Retina (tissue), 1 donor: ENCODE data around the gene EFNA2.

Source experiments
- DNase-seq: peaks from one replicate; pipeline ENCODE4 v3.0.0-alpha.2; 2016

The EFNA2 gene

GRCh38 chr19:1272423-1273262 is 13.0 kb upstream of the EFNA2 start:
- no peak for DNase-seq

- DNase-seq = no peak
These were observed 12.2 kb upstream of the EFNA2 start for GRCh38 chr19:1273263-1274041.

DNA sequence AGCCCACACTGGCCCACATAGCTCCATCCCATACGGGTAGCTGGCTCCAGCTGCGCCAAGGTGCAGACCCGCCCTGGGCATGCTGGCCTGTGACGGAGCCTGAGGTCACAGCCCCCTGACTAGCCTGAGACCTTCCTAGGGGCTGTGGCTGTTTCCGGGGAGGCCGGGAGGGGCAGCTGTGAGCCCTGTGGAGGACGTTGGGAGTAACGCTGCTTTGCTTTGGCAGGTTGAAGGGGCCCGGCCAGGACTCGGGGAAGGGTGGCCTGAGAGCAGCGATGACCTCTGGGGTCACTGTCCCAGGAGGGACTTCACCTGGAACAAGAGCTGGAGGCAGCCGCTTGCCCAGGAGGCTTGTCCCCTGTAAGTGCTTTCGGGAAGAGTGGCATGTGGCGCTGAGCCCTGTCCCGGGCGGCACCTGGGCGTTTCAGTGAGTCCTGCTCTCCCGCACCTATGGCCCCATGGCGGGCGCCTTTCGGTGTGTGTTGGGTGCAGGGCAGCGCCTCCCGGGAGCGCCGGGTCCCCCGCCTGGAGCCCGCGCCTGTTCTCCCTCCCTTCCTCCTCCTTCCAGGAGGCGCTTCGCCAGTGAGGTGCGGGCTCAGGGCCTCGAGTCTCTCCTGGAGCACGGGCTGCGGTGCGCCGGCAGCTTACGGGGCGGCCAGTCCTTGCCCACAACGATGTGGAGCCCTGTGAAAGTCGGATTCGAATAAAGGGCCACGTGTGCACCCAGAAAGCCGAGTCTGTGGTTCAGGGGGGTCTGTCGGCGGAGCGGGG is 11.4 kb upstream of the EFNA2 start:
- DNase-seq = no peak

DNA sequence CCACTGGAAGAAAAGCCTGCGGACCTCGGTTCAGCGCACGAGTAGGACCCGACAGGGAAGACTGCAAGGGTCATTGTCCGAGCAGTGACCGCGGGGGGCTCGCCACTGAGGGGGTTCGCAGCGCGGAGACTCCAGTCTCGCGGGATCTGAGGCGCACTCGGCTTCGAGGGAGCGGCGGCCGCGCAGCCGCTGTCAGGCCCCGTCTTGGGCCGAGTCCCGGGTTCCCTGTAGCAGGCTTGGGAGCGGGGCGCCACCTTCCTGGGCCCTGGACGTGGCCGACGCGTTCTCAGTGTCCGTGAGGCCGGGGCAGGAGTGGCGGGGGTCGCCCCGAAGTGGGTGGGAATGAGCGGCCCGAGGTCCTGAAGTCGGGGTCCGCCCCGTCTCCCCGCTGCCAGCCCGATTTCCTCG is 10.8 kb upstream of the EFNA2 start:
- DNase-seq = no peak

DNA sequence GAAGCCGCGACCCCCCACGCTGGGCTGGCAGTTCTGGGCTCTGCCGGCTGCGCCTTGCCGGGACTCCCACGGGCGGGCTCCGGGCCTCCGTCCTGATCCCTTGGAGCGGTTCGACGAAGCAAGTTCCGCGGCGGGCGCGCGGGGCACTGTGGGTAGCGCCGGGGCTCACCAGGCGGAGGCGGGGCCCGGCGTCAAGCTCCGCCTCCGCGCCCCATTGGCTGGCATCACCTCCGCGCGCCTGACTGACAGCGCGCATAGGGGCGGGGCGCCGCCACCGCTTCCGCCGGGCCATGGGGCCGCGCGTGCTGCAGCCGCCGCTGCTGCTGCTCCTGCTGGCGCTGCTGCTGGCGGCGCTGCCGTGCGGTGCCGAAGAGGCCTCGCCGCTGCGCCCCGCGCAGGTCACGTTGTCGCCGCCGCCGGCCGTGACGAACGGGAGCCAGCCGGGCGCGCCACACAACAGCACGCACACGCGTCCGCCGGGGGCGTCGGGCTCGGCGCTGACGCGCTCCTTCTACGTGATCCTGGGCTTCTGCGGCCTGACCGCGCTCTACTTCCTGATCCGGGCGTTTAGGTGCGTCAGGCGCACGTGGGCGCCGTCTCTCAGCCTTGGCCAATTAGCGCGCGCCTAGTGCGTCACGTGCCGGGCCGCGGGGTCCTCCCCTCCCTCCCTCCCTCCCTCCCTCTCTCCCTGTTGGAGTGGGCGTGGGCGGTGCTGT is 10.3 kb upstream of the EFNA2 start, which contains the start of gene FAM174C:
Gene FAM174C (plus strand): TSS at position 271 of the 716 bp plus-strand sequence. CDS start 20 bp downstream, at position 291.
- peak; percentile 95 for DNase-seq

DNA sequence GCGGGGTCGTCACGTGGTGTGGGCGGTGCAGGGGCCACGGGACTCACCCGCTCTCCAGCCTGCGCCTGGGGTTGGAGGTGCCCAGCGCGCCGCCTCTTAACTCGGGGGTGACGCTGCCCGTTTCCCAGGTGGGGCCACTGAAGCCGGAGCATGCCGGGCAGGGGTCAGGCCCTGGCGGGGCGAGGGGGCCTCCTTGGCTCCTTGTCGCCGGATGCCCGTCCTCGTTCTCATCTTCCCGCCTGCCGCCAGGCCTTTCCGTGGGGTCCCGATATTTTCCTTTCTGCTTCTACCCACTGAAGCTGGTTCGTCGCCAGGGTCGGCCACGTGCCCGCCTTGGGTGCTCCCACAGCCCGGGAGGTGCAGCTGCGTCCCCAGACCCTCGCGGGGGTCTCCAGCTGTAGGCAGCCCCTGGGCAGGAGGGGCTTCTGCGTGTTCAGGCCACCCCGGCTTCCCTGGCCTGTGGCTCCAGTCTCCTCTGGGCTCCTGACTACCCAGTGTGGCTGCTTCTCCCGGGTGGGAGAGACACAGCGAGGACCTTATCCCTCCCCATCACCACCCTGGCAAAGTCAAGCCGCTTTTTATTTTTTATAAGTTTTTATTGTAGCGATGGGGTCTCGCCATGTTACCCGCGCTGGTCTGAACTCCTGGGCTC is 9.6 kb upstream of the EFNA2 start:
- DNase-seq = no peak

GRCh38 chr19:1276628-1277022 is 9.0 kb upstream of the EFNA2 start:
- no peak for DNase-seq

DNA sequence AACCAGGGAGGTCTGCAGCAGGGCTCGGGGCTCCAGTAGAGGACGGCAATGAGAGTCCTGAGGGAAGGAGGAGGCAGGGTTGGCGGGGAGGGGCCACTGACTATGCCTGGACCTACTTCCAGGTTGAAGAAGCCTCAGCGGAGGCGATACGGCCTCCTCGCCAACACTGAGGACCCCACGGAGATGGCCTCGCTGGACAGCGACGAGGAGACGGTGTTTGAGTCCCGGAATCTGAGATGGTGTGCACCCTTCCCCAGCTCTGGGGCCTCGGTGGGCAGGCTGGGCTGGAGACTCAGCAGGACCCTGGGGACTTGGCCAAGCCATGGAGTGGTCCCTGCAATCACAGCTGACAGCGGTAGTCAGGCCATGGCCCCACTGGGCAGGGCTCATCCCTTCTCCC is 8.6 kb upstream of the EFNA2 start:
- no peak for DNase-seq

DNA sequence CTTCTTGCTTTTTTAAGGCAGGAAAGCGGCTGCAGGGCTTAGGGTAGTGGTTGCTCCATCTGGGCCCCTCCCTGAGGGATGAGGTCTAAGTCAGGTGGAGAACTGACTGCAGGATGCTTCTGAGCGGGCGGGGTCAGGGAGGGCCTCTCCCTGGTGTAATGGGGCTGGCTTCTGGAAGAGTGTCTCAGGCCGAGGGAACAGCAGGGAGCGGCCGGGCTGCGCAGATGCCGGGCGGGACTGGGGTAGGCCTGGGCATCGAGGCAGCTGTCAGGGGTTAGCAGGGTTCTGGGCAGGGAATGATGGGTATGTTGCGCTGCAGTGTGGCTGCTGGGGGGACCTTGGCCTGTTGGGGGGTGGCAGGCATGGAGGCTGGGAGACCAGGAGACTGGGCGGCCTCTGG is 7.6 kb upstream of the EFNA2 start:
- DNase-seq = no peak

- no peak for DNase-seq
These were observed 6.7 kb upstream of the EFNA2 start for GRCh38 chr19:1278713-1279660.

DNA sequence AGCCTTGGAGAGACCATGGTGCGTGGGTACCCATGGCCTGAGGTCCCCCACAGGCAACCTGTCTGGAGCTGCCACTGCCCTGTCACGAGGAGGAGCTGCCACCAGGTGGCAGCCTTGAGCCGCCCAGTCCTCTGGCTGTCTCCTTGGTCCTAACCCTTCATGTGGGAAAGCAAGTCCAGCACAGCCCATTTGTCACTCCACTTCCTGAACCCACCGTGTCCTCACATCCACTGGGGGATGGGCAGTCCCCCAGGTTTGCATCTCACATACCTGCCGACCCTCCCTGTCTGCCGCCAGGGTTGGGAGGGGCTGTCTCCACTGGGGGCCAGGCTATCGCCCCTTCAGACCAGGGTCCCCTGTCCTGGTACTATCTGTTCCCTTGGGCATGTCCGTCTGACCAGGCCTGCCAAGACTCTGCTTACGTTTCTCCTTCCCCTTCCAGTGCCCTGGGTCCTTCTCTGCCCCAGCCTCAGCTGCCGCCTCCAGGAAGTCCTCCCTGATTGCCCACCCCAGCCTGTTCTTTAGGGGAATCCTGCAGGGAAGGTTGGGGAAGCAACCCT is 5.8 kb upstream of the EFNA2 start:
- DNase-seq = peak; percentile 95

DNA sequence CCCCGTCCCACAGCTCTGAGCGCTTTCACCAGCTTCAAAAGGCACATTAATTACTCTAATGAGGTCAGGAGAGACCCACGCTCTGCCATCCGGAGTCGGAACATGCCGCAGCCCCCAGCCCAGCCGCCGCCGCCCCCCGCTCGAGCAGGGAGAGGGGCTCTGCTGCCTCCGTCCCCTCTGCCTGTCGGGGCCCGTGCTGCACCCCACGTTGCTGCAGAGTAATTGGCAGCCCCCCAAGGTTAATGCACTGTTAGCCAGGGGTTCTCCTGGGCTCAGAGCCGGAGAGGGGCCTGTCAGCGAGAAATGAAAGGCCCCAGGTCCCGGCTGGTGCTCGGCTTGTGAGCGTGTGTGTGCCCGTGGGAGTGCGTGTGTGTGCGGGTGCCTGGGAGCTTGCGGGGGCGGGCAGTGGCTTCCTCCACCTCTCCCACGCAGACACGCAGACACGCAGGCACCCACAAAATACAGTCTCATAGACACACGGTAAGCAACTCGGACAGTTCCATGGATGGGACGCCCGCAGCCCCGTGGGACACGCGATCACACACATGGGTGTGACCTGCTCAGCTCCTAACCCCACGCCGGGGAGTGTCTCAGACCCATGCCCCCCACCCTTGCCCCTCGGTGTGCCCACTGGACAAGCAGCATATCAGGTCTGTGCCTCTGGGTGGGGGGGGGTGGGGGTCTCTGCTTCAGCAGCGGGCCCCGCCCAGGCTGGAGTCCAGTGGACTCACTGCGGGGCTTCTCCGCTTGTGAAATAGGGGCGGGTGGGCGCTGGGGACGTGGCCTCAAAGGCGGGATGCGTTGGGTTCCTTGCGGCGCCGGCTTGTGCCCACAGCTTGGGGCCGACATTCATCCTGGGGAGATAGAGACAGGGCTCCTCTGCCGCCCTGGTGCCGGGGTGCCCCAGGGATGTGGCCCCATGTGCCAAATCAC is 4.8 kb upstream of the EFNA2 start:
- DNase-seq = peak; percentile 62

DNA sequence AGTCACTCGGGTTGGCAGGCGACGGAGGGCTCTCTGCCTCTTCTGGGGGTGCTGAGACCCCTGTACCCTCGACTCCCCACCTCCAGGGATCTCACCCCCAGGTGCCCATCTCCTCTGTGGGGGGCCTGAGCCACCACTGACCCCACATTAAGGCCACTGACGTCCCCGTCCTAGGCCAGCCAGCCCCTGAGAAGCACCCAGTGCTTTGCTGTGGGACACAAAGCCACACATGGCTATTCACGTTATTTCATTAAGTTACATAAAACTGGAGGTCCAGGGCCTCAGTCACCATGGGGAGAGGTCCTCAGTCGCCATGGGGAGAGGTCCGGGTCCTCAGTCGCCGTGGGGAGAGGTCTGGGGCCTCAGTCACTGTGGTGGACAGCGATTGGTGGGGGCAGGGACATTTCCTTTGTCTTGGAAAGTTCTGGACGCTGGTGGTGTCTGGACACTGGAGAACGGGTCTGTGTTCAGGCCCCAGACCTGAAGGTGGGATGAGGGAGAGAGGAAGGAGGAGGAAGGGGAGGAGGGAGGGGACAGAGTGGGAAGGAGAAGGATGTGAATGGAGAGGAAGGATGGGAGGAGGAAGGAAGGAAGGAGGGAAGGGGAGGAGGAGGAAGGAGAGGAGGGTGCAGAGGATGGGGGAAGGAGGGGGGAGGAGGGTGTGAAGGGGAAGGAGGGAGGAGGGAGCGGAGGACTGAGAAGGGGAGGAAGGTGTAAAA is 3.9 kb upstream of the EFNA2 start:
- no peak for DNase-seq

GRCh38 chr19:1282588-1283206 is 3.0 kb upstream of the EFNA2 start:
- DNase-seq = no peak

DNA sequence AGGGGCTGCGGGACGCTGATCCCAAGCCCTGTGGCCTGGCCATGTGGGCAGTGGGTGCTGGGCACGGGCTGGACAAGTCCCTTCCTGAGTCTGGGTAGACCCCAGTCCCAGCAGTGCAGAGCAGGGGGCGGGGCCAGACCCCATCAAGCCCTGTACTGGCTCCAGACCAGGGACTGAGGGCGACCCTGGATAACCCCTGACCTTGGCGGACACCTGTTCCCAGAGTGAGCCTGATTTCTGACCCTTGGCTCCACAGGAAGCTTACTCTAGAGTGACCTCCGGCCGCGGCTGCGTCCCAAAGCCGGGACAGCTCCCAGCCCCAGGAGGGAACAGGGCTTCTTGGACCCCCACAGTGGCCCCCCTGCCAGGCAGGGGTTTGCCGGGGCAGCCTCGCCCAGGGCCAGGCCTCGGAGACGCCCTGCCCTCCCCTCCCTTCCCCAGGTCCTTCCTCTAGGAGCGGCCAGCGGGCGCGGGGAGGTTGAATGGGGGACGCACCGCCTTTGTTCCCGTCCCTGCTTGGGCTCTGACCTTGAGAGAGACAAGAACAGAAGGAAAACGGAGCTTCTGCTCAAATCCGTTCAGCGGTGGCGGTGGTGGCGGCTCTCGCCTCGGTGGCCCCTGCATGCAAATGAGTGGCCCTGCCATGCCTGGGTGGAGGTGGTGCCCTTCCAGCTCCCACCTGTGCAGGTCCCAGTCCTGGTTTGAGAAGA is 2.3 kb upstream of the EFNA2 start:
- peak; percentile 56 for DNase-seq

DNA sequence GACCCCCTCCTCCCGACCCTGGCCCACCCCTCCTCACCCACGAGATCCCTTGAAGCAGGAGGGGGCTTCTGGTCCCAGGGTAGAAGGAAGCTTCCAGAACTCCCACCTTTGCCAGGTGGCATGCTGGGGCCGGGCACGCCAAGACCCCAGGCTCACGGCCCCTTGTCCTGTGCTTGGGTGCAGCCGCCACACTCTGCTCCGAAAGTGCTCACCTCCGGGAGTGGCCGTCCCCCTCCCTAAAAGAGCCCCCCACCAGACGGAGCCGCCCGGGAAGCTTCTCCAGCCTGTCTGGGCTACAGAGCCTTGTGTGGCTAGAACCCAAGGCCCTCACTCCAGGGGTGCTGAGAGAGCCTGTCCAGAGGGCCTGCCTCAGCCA is 1.8 kb upstream of the EFNA2 start:
- DNase-seq = no peak

DNA sequence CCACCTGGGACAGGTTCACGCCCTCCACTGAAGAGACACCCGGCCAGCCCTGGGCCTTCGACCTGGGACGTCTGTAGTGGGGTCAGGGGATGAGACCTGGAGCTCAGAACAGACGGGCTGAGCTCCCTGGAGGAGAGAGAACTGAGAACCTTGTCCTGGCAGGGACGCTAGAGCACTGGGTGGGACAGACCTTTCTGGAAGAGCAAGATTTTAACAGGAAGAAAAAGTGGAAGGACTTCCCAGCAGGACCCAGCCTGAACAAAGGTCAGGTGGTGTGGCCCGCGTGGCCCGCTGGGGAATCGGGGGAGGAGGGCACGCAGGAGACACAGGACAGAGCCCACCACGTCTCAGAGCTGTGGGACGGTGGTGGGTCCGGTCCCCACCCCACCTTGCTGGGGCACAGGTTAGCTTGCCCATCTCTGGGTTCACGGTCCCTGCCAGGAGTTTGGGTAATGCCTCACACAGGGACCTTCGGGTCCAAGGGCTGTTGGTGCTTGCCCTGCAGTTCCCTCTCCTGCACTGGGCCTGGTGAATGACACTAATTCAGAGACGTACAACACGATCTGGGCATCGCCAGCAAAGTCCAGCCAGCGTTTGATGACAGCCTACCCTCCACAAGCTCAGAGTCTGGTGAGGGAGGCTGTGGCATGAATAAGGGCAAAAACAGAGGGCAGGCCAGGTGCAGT is 1.2 kb upstream of the EFNA2 start:
- no peak for DNase-seq
